ENCODE data around the gene DPP3. TPM values are rescaled to one million over a fixed set of nuclear protein-coding genes. Genes with fewer than 3 reads are reported as not detected.

The DPP3 gene
- total RNA-seq, 2 experiments from 2014 or later = 72.4 to 75.8 TPM

DNA sequence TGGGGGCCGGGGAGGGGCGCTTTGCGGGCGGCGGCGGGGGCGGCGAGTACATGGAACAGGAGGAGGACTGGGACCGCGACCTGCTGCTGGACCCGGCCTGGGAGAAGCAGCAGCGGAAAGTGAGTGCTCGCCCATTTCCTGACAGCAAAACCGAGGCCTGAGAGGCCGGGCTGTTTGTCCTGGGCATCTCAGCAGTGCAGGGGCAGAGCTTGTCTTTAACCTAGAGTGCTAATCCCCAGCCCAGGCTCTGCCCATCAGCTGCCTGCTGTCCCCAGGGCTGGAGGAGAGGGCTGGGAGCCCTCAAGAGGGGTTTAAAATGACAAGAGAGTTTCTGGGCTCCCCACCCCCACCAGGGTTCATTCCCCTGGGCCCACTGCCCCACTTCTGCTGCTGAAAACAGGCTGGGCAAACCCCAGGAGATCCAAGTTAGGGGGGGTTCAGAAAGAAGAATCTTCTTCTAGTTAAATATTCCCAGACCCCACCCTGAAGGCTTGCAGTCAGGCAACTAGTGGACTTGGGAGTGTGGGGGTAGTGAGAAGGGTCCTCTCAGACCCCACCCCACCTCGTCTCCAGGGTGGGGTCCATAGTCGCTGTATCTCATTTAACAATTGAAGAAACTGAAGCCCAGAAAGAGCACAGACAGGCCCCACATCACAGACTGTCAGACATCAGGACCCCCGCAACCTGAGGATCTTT, 66.9 kb downstream of the DPP3 start:
- Mint-ChIP-seq H3K36me3 (ENCODE audit: low read depth) (peaks cover 3% of the 10 kb centered on the region), H3K27me3 (no peaks in the 10 kb centered on the region), H3K4me1 (ENCODE audit: low read depth) (peaks cover 17% of the 10 kb centered on the region), H3K9me3 (no peaks in the 10 kb centered on the region), H3K27ac (no peak overlapping the region), H3K4me3 (peak overlapping the region; percentile 85)
- ChIA-PET CTCF (interaction anchor here (1.0 to 2.8 kb wide), 3 partner anchors 15 to 131 kb away, joined by 3 to 23 read pairs (median 4); partner anchors contain the start of gene RBM4B), POLR2A (interaction anchor here (0.5 to 2.5 kb wide), 6 partner anchors 69 to 669 kb away, joined by 3 to 21 read pairs (median 4); partner anchors contain the start of genes RBM14, RBM4 and RBM4B)
- DNase-seq (no peak), ATAC-seq (no peak)
- TF ChIP-seq, protein P1, sequence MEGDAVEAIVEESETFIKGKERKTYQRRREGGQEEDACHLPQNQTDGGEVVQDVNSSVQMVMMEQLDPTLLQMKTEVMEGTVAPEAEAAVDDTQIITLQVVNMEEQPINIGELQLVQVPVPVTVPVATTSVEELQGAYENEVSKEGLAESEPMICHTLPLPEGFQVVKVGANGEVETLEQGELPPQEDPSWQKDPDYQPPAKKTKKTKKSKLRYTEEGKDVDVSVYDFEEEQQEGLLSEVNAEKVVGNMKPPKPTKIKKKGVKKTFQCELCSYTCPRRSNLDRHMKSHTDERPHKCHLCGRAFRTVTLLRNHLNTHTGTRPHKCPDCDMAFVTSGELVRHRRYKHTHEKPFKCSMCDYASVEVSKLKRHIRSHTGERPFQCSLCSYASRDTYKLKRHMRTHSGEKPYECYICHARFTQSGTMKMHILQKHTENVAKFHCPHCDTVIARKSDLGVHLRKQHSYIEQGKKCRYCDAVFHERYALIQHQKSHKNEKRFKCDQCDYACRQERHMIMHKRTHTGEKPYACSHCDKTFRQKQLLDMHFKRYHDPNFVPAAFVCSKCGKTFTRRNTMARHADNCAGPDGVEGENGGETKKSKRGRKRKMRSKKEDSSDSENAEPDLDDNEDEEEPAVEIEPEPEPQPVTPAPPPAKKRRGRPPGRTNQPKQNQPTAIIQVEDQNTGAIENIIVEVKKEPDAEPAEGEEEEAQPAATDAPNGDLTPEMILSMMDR (IDR thresholded peaks at IDR 0.05) = no peak
- intact Hi-C loops (cut with micrococcal nuclease) = loop anchor here (10.0 kb wide), 2 partner anchors 62 to 128 kb away; partner anchors contain the start of genes DPP3 and RBM4B

DNA sequence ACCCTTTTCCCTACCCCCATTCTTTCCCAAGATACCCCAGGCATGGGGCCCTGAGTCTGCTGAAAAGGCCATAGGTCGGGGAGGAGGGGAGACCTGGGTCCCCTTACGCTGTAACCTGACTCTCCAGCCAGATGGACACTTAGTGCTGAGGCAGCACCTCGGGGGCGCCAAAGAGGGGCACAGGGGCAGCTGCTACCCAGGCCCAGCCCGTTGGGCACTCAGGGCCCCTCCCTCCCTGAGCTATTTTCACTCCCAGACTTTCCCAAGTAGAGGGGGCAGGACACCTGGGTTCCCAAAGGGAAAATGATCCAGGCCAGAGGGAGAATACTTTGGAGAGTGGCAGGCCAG, 67.4 kb downstream of the DPP3 start:
- Mint-ChIP-seq H3K4me3 (no peak overlapping the region), H3K9me3 (no peaks in the 10 kb centered on the region)

DNA sequence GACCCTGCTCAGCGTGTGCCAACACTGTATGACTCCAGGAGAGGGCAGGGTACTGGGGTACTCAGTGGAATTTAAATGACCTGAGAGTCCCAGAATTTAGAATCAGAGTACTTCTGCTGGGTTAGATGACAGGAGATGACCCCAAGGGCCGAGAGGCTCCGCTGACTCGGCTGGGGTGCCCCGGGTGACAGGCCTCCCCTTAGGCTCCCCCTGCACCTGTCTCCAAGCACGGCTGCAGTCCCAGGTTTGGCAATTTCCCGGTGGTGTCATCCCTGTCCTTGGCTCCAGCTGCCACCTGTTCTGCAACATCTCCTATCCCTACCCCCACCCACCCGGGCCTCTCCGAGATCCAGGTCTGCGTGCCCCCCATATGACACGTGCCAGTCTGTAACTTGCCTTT, 67.8 kb downstream of the DPP3 start:
- TF ChIP-seq, protein P1 (IDR thresholded peaks at IDR 0.05) = no peak
- H3K9me3 Mint-ChIP-seq = no peaks in the 10 kb centered on the region
- no peak overlapping the region for H3K4me3 Mint-ChIP-seq
- CTCF ChIA-PET = no interaction called here
- DNase-seq = no peak
- intact Hi-C loops (cut with micrococcal nuclease) = loop anchor here (10.0 kb wide), 2 partner anchors 63 to 127 kb away; partner anchors contain the start of genes DPP3 and RBM4B
- H3K27me3 Mint-ChIP-seq = no peaks in the 10 kb centered on the region
- H3K4me1 Mint-ChIP-seq (ENCODE audit: low read depth) = peaks cover 16% of the 10 kb centered on the region
- POLR2A ChIA-PET = interaction anchor here (0.9 kb wide), 1 partner anchor 14 kb away, joined by 3 read pairs; no protein-coding TSS in a partner anchor
- peaks cover 3% of the 10 kb centered on the region for H3K36me3 Mint-ChIP-seq (ENCODE audit: low read depth)
- H3K27ac Mint-ChIP-seq = no peak overlapping the region
- no peak for ATAC-seq

More for the DNA sequence above, 67.4 kb downstream of the DPP3 start:
- TF ChIP-seq, protein P1 (IDR thresholded peaks at IDR 0.05) = no peak
- intact Hi-C loops (cut with micrococcal nuclease) = loop anchor here (10.0 kb wide), 2 partner anchors 63 to 127 kb away; partner anchors contain the start of genes DPP3 and RBM4B
- Mint-ChIP-seq H3K27ac (no peak overlapping the region), H3K4me1 (ENCODE audit: low read depth) (peaks cover 17% of the 10 kb centered on the region), H3K36me3 (ENCODE audit: low read depth) (peaks cover 3% of the 10 kb centered on the region), H3K27me3 (no peaks in the 10 kb centered on the region)
- ATAC-seq (no peak), DNase-seq (no peak)
- POLR2A ChIA-PET = no interaction called here
- CTCF ChIA-PET = no interaction called here

- ATAC-seq (no peak), DNase-seq (no peak)
- H3K4me1 Mint-ChIP-seq (ENCODE audit: low read depth) = peaks cover 8% of the 10 kb centered on the region
- H3K36me3 Mint-ChIP-seq (ENCODE audit: low read depth) = peaks cover 3% of the 10 kb centered on the region
- no peak overlapping the region for H3K4me3 Mint-ChIP-seq
- no peaks in the 10 kb centered on the region for H3K27me3 Mint-ChIP-seq
- H3K27ac Mint-ChIP-seq = no peak overlapping the region
- CTCF ChIA-PET = no interaction called here
- H3K9me3 Mint-ChIP-seq = no peaks in the 10 kb centered on the region
- TF ChIP-seq, protein P1 (IDR thresholded peaks at IDR 0.05) = no peak
- POLR2A ChIA-PET = interaction anchor here (0.9 to 1.7 kb wide), 4 partner anchors 13 to 92 kb away, joined by 3 to 6 read pairs (median 3); partner anchors contain the start of gene CTSF
- intact Hi-C loops (cut with micrococcal nuclease) = loop anchor here (10.0 kb wide), 2 partner anchors 64 to 126 kb away; partner anchors contain the start of genes DPP3 and RBM4B
These were observed 68.8 kb downstream of the DPP3 start for GRCh38 chr11:66548774-66549630.

All from activated CD8-positive, alpha-beta T cell treated with anti-CD3 and anti-CD28 coated beads for 36 hours (primary cell).